ENCODE data around the gene AP1S1.

DNA sequence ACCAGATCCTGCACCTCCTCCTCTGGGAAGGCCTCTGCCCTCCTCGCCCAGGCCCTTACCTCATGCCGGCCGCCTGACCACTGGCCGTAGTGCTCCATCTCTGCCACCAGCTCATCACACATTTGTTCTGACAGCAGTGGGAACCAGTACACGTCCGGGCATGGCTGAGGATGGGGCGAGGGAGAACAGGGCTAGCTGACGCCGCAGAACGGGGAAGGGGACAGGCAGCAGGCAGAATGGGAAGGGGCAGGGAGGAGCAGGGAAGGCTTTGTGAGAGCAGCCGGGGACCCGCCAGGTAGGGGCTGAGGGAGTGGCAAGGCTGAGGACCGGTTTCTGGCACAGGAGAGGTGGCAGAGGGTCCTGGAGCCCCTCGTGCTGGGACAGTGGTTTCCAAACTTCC is 54.5 kb downstream of the AP1S1 start:
- no peak for TF ChIP-seq TAF1 (IDR thresholded peaks at IDR 0.05; ENCODE audit: borderline replicate concordance, low read depth, low read length)
- no peak for TF ChIP-seq POLR2AphosphoS5 (IDR thresholded peaks at IDR 0.05; ENCODE audit: low read depth, low read length)
- no peak for TF ChIP-seq POLR2A (IDR thresholded peaks at IDR 0.05; ENCODE audit: low read depth, low read length)
